Measurements from ENCODE around the gene PXDN.

DNA sequence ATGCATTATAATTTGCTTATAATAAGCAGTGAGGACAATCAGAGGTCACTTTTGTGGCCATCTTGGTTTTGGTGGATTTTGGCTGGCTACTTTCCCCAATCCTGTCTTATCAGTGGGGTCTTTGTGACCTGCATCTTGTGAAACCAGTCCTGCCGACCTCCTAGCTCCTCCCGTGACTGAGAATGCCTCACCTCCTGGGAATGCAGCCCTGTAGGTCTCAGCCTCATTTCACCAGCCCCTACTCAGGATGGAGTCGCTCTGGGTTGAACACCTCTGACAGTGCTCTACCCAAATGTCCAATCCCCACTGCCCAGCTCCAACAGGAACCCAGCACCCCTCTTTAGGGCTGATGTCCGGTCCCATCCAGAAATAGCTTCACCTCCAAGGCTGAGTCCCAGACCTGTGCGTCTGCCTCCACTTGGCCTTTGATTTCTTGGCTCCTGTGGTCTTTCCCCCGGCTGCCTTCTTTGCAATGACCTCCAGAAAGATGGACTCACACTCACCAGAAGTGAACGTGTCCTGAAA lies 31.3 kb upstream of the PXDN start:
- TF ChIP-seq, protein P1, sequence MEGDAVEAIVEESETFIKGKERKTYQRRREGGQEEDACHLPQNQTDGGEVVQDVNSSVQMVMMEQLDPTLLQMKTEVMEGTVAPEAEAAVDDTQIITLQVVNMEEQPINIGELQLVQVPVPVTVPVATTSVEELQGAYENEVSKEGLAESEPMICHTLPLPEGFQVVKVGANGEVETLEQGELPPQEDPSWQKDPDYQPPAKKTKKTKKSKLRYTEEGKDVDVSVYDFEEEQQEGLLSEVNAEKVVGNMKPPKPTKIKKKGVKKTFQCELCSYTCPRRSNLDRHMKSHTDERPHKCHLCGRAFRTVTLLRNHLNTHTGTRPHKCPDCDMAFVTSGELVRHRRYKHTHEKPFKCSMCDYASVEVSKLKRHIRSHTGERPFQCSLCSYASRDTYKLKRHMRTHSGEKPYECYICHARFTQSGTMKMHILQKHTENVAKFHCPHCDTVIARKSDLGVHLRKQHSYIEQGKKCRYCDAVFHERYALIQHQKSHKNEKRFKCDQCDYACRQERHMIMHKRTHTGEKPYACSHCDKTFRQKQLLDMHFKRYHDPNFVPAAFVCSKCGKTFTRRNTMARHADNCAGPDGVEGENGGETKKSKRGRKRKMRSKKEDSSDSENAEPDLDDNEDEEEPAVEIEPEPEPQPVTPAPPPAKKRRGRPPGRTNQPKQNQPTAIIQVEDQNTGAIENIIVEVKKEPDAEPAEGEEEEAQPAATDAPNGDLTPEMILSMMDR (IDR thresholded peaks at IDR 0.05; ENCODE audit: low read depth, low read length, poor library complexity, severe bottlenecking) = no peak
- no peak for TF ChIP-seq EZH2phosphoT487 (IDR thresholded peaks at IDR 0.05; ENCODE audit: borderline replicate concordance, low read length)

Data from DOHH2 (cell line).